Suprapubic skin (tissue), 4 donors: Measurements from ENCODE around the gene ENAH. TPM values are rescaled to one million over a fixed set of nuclear protein-coding genes. Genes with fewer than 3 reads are reported as not detected.

ENCODE experiments used
- DNase-seq, 2 donors: peaks; one replicate each; pipeline ENCODE4 v3.0.0-alpha.2; 2019; ENCODE audit warnings: low spot score in 2 of 2
- H3K27ac ChIP-seq: fragments of 200-600 bp; sonication (generic); one replicate; pipeline ENCODE4 v1.5.1; 2019
- H3K27me3 ChIP-seq: fragments of 200-600 bp; sonication (generic); one replicate; pipeline ENCODE4 v1.5.1; 2019
- H3K36me3 ChIP-seq: fragments of 200-600 bp; sonication (generic); one replicate; pipeline ENCODE4 v1.5.1; 2019
- H3K4me1 ChIP-seq: fragments of 200-600 bp; sonication (generic); one replicate; pipeline ENCODE4 v1.5.1; 2019
- H3K4me3 ChIP-seq: fragments of 200-600 bp; sonication (generic); one replicate; pipeline ENCODE4 v1.5.1; 2019; ENCODE audit warnings: mild to moderate bottlenecking
- H3K9me3 ChIP-seq: fragments of 200-600 bp; sonication (generic); one replicate; pipeline ENCODE4 v1.5.1; 2019
- EP300 ChIP-seq: sonication (generic); formaldehyde crosslinking; IDR thresholded peaks from one replicate; pipeline ENCODE4 v1.6.1; 2017; ENCODE audit warnings: antibody characterized with exemption
- POLR2A ChIP-seq, 2 donors: fragments of 450-650 bp; IDR thresholded peaks; one replicate each; pipeline ENCODE4 v1.6.1; 2017; ENCODE audit warnings: antibody characterized with exemption in 2 of 2, mild to moderate bottlenecking in 2 of 2, moderate library complexity in 2 of 2
- POLR2AphosphoS5 ChIP-seq, 3 donors: sonication (generic); formaldehyde crosslinking; IDR thresholded peaks; one replicate each; pipeline ENCODE4 v1.6.1; 2017; ENCODE audit warnings: antibody characterized with exemption in 3 of 3
- WGBS: methylation state at CpG from one replicate; pipeline ENCODE4 v1.1.5; 2018; 5-methylcytosine and 5-hydroxymethylcytosine counted together
- total RNA-seq, 4 donors: library from RNA; depleted of rRNA; stranded (reverse); fragments of >200 nt; gene quantifications; one replicate each; pipeline ENCODE4 v1.1.0, GENCODE V29; 2016
- TF ChIP-seq, protein P1 (sequence below), 2 donors: fragments of 200-600 bp in 1 of 2; fragments of 450-650 bp in 1 of 2; sonication (generic) in 1 of 2; IDR thresholded peaks; one replicate each; pipeline ENCODE4 v1.5.1; 2016 to 2019; ENCODE audit warnings: antibody characterized with exemption in 2 of 2, mild to moderate bottlenecking in 1 of 2, moderate library complexity in 1 of 2

ENAH gene
- total RNA-seq, 4 donors from 2014 or later = 33.5 to 44.6 (median 41.8) TPM

DNA sequence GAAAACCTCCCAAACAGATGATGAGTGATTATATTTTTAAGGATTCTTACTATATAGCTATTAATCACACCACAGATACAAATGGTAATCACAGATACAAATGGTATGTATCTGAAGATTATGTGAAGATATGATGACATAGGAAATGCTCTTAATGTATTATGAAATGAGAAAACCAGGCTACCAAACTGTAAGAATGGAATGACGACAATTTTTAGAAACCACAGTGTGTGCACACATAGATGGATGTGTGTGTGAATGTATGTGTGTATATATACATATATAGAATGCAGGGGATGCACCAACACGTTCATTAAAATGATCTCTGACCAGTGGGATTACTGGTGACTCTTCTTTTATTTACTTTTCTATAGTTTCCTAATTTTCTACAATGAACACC, 21.5 kb upstream of the ENAH start:
- WGBS = 84% methylated on average over 2 of the region's 2 CpGs
- Histone ChIP-seq H3K27me3 (peaks cover 7% of the 10 kb centered on the region), H3K9me3 (no peaks in the 10 kb centered on the region), H3K4me3 (no peak overlapping the region), H3K36me3 (no peaks in the 10 kb centered on the region), H3K4me1 (no peaks in the 10 kb centered on the region), H3K27ac (no peak overlapping the region)
- no peak for DNase-seq
- TF ChIP-seq POLR2AphosphoS5 (IDR thresholded peaks at IDR 0.05) = no peak
- TF ChIP-seq POLR2A (IDR thresholded peaks at IDR 0.05) = no peak
- no peak for TF ChIP-seq EP300

DNA sequence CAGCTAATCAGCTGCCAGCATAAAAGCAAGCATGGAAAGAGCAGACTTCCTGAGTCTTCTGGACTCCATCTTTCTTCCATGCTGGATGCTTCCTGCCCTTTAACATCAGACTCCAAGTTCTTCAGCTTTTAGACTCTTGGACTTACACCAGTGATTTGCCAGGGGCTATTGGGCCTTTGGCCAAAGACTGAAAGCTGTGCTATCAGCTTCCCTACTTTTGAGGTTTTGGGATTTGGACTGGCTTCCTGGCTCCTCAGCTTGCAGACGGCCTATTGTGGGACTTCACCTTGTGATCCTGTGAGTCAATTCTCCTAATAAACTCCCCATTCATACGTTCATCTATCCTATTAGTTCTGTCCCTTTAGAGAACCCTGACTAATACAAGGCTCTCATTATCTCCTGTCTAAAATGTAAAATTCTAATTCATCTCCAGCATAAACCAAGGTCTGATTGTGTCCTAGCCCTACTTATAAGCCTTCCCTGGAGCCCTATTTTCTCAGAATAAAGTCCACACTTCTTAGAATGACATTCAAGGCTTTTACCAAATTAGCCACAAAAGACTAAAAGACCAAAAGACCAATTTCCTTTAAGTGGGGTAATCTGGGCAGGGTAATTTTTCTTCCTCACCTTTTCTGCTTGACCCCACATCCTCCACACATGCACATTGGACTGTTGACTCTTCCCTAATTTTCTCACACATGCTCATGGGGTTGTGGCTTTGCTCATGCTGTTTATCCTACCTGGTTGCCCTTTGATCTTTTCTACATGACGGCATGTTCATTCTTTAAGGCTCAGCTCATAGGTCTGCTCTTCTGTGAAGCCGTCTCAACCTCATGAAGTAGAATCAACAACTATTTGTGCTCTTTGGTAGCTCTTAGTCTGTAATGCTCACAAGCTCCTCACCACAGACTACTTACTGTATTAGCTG, 18.1 kb upstream of the ENAH start:
- H3K4me3 ChIP-seq = no peak overlapping the region
- no peaks in the 10 kb centered on the region for H3K4me1 ChIP-seq
- H3K27ac ChIP-seq = no peak overlapping the region
- no peaks in the 10 kb centered on the region for H3K27me3 ChIP-seq
- TF ChIP-seq POLR2AphosphoS5 (IDR thresholded peaks at IDR 0.05) (no peak), POLR2A (IDR thresholded peaks at IDR 0.05) (no peak), EP300 (no peak)
- TF ChIP-seq, protein P1, sequence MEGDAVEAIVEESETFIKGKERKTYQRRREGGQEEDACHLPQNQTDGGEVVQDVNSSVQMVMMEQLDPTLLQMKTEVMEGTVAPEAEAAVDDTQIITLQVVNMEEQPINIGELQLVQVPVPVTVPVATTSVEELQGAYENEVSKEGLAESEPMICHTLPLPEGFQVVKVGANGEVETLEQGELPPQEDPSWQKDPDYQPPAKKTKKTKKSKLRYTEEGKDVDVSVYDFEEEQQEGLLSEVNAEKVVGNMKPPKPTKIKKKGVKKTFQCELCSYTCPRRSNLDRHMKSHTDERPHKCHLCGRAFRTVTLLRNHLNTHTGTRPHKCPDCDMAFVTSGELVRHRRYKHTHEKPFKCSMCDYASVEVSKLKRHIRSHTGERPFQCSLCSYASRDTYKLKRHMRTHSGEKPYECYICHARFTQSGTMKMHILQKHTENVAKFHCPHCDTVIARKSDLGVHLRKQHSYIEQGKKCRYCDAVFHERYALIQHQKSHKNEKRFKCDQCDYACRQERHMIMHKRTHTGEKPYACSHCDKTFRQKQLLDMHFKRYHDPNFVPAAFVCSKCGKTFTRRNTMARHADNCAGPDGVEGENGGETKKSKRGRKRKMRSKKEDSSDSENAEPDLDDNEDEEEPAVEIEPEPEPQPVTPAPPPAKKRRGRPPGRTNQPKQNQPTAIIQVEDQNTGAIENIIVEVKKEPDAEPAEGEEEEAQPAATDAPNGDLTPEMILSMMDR (IDR thresholded peaks at IDR 0.05) = no peak
- WGBS = 64% methylated on average over 4 of the region's 4 CpGs
- no peaks in the 10 kb centered on the region for H3K36me3 ChIP-seq
- H3K9me3 ChIP-seq = no peaks in the 10 kb centered on the region
- no peak for DNase-seq

DNA sequence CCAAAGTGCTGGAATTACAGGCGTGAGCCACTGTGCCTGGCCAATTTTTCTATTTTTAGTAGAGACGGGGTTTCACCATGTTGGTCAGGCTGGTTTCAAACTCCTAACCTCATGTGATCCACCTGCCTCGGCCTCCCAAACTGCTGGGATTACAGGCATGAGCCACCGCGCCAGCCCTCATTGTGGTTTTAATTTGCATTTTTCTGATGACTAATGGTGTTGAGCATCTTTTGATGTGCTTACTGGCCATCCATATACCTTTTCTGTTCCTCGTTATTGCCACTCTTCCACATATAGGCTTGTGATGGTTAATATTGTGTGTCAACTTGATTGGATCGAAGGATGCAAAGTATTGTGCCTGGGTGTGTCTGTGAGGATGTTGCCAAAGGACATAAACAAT, 17.4 kb upstream of the ENAH start:
- Histone ChIP-seq H3K4me1 (no peaks in the 10 kb centered on the region), H3K4me3 (no peak overlapping the region), H3K36me3 (no peaks in the 10 kb centered on the region), H3K9me3 (no peaks in the 10 kb centered on the region), H3K27me3 (no peaks in the 10 kb centered on the region), H3K27ac (no peak overlapping the region)
- WGBS = 91% methylated on average over 7 of the region's 7 CpGs
- TF ChIP-seq EP300 = no peak
- TF ChIP-seq POLR2AphosphoS5 (IDR thresholded peaks at IDR 0.05) = no peak
- TF ChIP-seq POLR2A (IDR thresholded peaks at IDR 0.05) = no peak
- TF ChIP-seq, protein P1 (IDR thresholded peaks at IDR 0.05) = no peak
- DNase-seq = no peak

DNA sequence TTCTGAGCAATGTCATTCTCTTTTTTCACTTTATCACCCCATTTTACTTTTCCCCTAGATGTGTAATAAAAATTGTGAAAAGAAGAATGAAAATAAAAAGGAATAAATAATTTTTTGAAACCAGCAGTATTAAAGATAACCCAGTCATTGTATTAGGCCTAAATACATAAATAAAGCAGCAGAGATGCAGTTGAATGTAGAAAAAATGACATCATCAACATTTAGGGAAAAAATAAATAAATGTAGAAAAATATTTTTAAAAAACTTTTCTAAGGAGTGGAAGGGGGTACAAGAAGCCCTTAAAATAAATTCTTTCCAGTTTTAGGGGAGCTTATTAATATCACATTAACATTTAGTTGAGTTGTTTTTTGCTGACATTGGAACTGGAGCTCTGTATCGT, 15.3 kb upstream of the ENAH start:
- Histone ChIP-seq H3K27me3 (no peaks in the 10 kb centered on the region), H3K9me3 (no peaks in the 10 kb centered on the region), H3K27ac (no peak overlapping the region), H3K4me1 (no peaks in the 10 kb centered on the region), H3K4me3 (no peak overlapping the region), H3K36me3 (no peaks in the 10 kb centered on the region)
- DNase-seq = no peak
- WGBS = 92% methylated on average over 1 of the region's 1 CpG
- TF ChIP-seq POLR2A (IDR thresholded peaks at IDR 0.05) (no peak), POLR2AphosphoS5 (IDR thresholded peaks at IDR 0.05) (no peak), EP300 (no peak)
- TF ChIP-seq, protein P1 (IDR thresholded peaks at IDR 0.05) = no peak

DNA sequence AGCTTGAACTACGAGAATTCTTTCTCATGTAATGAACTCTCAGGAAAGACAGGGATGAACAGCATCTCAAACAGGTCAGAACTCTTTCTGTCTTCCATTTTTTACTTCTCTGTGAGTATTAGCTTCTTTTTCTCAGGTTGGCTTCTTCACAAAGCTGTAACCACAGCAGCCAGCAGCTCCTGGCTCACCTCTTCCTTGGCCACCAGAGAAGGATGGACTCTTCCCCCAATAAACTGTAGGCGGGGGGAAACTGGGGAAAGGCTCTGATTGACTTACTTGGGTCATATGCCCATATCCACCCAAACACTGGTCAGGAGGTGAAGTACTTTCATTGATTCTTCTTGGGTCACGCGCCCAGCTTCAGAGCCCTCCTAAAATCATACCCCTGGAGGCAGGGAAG, 14.4 kb upstream of the ENAH start:
- H3K36me3 ChIP-seq = no peaks in the 10 kb centered on the region

More for the DNA sequence above, 14.4 kb upstream of the ENAH start:
- 75% methylated on average over 4 of the region's 4 CpGs for WGBS
- DNase-seq = no peak
- H3K27me3 ChIP-seq = no peaks in the 10 kb centered on the region
- H3K9me3 ChIP-seq = no peaks in the 10 kb centered on the region
- H3K4me3 ChIP-seq = no peak overlapping the region
- TF ChIP-seq POLR2AphosphoS5 (IDR thresholded peaks at IDR 0.05) (no peak), POLR2A (IDR thresholded peaks at IDR 0.05) (no peak), EP300 (no peak)
- TF ChIP-seq, protein P1 (IDR thresholded peaks at IDR 0.05) = no peak
- H3K27ac ChIP-seq = no peak overlapping the region
- H3K4me1 ChIP-seq = no peaks in the 10 kb centered on the region
